RWPE1 (cell line): ENCODE measurements around the gene APOL3.

Source experiments
- CTCF ChIA-PET: fragments of 350-600 bp; sonication (Branson Sonifier 250); formaldehyde crosslinking; extraction: SDS; loops from one replicate; lab custom pipeline; 2021; lab: Yijun Ruan, JAX
- POLR2A ChIA-PET: fragments of 400-600 bp; formaldehyde crosslinking; extraction: SDS; loops from one replicate; lab custom pipeline; 2020; ENCODE audit warnings: antibody characterized with exemption; ENCODE audit not compliant: low non-redundant PET; lab: Yijun Ruan, JAX
- DNase-seq: peaks from one replicate; pipeline ENCODE4 v3.0.0; 2012; ENCODE audit warnings: low spot score
- H3K27ac ChIP-seq: fragments of 450-650 bp; 2 replicates; pipeline ENCODE4 v1.5.1; 2017
- CTCF ChIP-seq: fragments of 450-650 bp; conservative IDR thresholded peaks from 2 replicates; pipeline ENCODE4 v1.5.1; 2017; ENCODE audit warnings: low read depth, mild to moderate bottlenecking

The APOL3 gene

GRCh38 chr22:36183446-36183845 is 22.9 kb upstream of the APOL3 start:
- H3K27ac ChIP-seq = no peak overlapping the region
- ChIA-PET CTCF (no interaction called here), POLR2A (no interaction called here)
- no peak for TF ChIP-seq CTCF
- no peak for DNase-seq

GRCh38 chr22:36182857-36183256 is 22.3 kb upstream of the APOL3 start:
- CTCF ChIA-PET = no interaction called here
- H3K27ac ChIP-seq = no peak overlapping the region
- POLR2A ChIA-PET = no interaction called here
- no peak for TF ChIP-seq CTCF
- DNase-seq = no peak

GRCh38 chr22:36182056-36182455 is 21.5 kb upstream of the APOL3 start:
- ChIA-PET CTCF (no interaction called here), POLR2A (no interaction called here)
- DNase-seq = no peak
- no peak overlapping the region for H3K27ac ChIP-seq
- no peak for TF ChIP-seq CTCF

- H3K27ac ChIP-seq = no peak overlapping the region
- TF ChIP-seq CTCF = no peak
- ChIA-PET POLR2A (no interaction called here), CTCF (interaction anchor here (0.6 kb wide), 1 partner anchor 17 kb away, joined by 3 read pairs; no protein-coding TSS in a partner anchor)
- no peak for DNase-seq
These were observed 20.4 kb upstream of the APOL3 start for GRCh38 chr22:36180928-36181327.

GRCh38 chr22:36180038-36180880 is 19.7 kb upstream of the APOL3 start:
- H3K27ac ChIP-seq = no peak overlapping the region
- TF ChIP-seq CTCF = peak; percentile 55
- ChIA-PET POLR2A (no interaction called here), CTCF (interaction anchor here (0.6 kb wide), 1 partner anchor 17 kb away, joined by 3 read pairs; no protein-coding TSS in a partner anchor)
- DNase-seq = peak; percentile 17

- no peak for TF ChIP-seq CTCF
- H3K27ac ChIP-seq = no peak overlapping the region
- POLR2A ChIA-PET = no interaction called here
- CTCF ChIA-PET = no interaction called here
- no peak for DNase-seq
These were observed 16.6 kb upstream of the APOL3 start for GRCh38 chr22:36177160-36177559.
